Thyroid gland (tissue), 4 donors: ENCODE measurements around the gene SPARCL1. TPM values are rescaled to one million over a fixed set of nuclear protein-coding genes. Genes with fewer than 3 reads are reported as not detected.
A peak's percentile ranks its signal among the peaks of the same experiment; 100 is the strongest.

Experiments used
- DNase-seq, 2 donors: peaks; one replicate each; pipeline ENCODE4 v3.0.0-alpha.2; 2019
- H3K27ac ChIP-seq, 3 donors: fragments of 200-600 bp; sonication (generic); 1 replicate in 2 of 3; 2 replicates in 1 of 3; pipeline ENCODE4 v1.5.1; 2016 to 2019; ENCODE audit warnings: mild to moderate bottlenecking in 1 of 3, moderate library complexity in 1 of 3
- H3K27me3 ChIP-seq: fragments of 200-600 bp; sonication (generic); one replicate; pipeline ENCODE4 v1.5.1; 2019
- H3K36me3 ChIP-seq, 2 donors: fragments of 200-600 bp; sonication (generic); one replicate each; pipeline ENCODE4 v1.5.1; 2016 to 2019
- H3K4me1 ChIP-seq, 2 donors: fragments of 200-600 bp; sonication (generic); one replicate each; pipeline ENCODE4 v1.5.1; 2017 to 2019
- H3K4me3 ChIP-seq, 3 donors: fragments of 200-600 bp; sonication (generic); replicated peaks in 1 of 3; 1 replicate in 2 of 3; 2 replicates in 1 of 3; pipeline ENCODE4 v1.5.1; 2016; ENCODE audit warnings: mild to moderate bottlenecking in 1 of 3
- H3K9me3 ChIP-seq: fragments of 200-600 bp; sonication (generic); one replicate; pipeline ENCODE4 v1.5.1; 2017
- POLR2A ChIP-seq, 2 donors: fragments of 450-650 bp; IDR thresholded peaks; one replicate each; pipeline ENCODE4 v1.6.1; 2017; ENCODE audit warnings: antibody characterized with exemption in 2 of 2, mild to moderate bottlenecking in 2 of 2, moderate library complexity in 1 of 2
- WGBS, 2 donors: methylation state at CpG; one replicate each; pipeline ENCODE4 v1.1.5; 2017; 5-methylcytosine and 5-hydroxymethylcytosine counted together
- intact Hi-C: fragments of 100-400 bp; cut with DNase I; formaldehyde crosslinking; loops from one replicate; pipeline ENCODE4 v1.15.1; 2023
- total RNA-seq, 4 donors: library from RNA; depleted of rRNA; stranded (reverse); fragments of >200 nt; gene quantifications; one replicate each; pipeline ENCODE4 v1.2.3, GENCODE V29; 2016
- TF ChIP-seq, protein P1 (sequence below), 6 experiments: fragments of 200-600 bp in 3 of 6; fragments of 450-650 bp in 3 of 6; sonication (generic) in 3 of 6; IDR thresholded peaks; one replicate each; pipeline ENCODE4 v1.5.1; 2016 to 2019; ENCODE audit warnings: antibody characterized with exemption in 6 of 6, mild to moderate bottlenecking in 2 of 6, inconsistent platforms in 1 of 6, moderate library complexity in 1 of 6

Gene SPARCL1
- total RNA-seq, 4 donors from 2014 or later = 234 to 569 (median 391) TPM

GRCh38 chr4:87481377-87481776, 47.8 kb downstream of the SPARCL1 start:
- intact Hi-C loops = no loop called here
- no peak overlapping the region for H3K4me3 ChIP-seq
- H3K9me3 ChIP-seq = no peaks in the 10 kb centered on the region
- H3K36me3 ChIP-seq = no peaks in the 10 kb centered on the region
- H3K4me1 ChIP-seq = peaks cover 0 to 4% of the 10 kb centered on the region in 2 donors
- TF ChIP-seq, protein P1, sequence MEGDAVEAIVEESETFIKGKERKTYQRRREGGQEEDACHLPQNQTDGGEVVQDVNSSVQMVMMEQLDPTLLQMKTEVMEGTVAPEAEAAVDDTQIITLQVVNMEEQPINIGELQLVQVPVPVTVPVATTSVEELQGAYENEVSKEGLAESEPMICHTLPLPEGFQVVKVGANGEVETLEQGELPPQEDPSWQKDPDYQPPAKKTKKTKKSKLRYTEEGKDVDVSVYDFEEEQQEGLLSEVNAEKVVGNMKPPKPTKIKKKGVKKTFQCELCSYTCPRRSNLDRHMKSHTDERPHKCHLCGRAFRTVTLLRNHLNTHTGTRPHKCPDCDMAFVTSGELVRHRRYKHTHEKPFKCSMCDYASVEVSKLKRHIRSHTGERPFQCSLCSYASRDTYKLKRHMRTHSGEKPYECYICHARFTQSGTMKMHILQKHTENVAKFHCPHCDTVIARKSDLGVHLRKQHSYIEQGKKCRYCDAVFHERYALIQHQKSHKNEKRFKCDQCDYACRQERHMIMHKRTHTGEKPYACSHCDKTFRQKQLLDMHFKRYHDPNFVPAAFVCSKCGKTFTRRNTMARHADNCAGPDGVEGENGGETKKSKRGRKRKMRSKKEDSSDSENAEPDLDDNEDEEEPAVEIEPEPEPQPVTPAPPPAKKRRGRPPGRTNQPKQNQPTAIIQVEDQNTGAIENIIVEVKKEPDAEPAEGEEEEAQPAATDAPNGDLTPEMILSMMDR (IDR thresholded peaks at IDR 0.05) = no peak
- H3K27me3 ChIP-seq = no peaks in the 10 kb centered on the region
- DNase-seq = no peak
- no peak overlapping the region for H3K27ac ChIP-seq

- intact Hi-C loops = no loop called here
- WGBS, 2 donors = 86 to 87% methylated on average over 1 of the region's 1 CpG
- no peaks in the 10 kb centered on the region for H3K9me3 ChIP-seq
- no peaks in the 10 kb centered on the region for H3K27me3 ChIP-seq
- DNase-seq = no peak
- no peak for TF ChIP-seq POLR2A (IDR thresholded peaks at IDR 0.05)
- TF ChIP-seq, protein P1 (IDR thresholded peaks at IDR 0.05) = no peak
- peaks cover 0 to 4% of the 10 kb centered on the region in 2 donors for H3K4me1 ChIP-seq
- no peak overlapping the region for H3K27ac ChIP-seq
- H3K36me3 ChIP-seq = no peaks in the 10 kb centered on the region
- no peak overlapping the region for H3K4me3 ChIP-seq
These were observed 50.4 kb downstream of the SPARCL1 start for GRCh38 chr4:87478732-87479250.

GRCh38 chr4:87476934-87477333, 52.2 kb downstream of the SPARCL1 start:
- Histone ChIP-seq H3K27me3 (no peaks in the 10 kb centered on the region), H3K4me3 (no peak overlapping the region), H3K9me3 (no peaks in the 10 kb centered on the region), H3K36me3 (no peaks in the 10 kb centered on the region), H3K27ac (no peak overlapping the region), H3K4me1 (no peaks in the 10 kb centered on the region)
- TF ChIP-seq, protein P1 (IDR thresholded peaks at IDR 0.05) = no peak
- no peak for TF ChIP-seq POLR2A (IDR thresholded peaks at IDR 0.05)
- DNase-seq = no peak
- intact Hi-C loops = no loop called here
- 80 to 90% methylated on average over 3 of the region's 3 CpGs for WGBS, 2 donors

- TF ChIP-seq POLR2A (IDR thresholded peaks at IDR 0.05) = no peak
- TF ChIP-seq, protein P1 (IDR thresholded peaks at IDR 0.05) = no peak
- H3K36me3 ChIP-seq = no peaks in the 10 kb centered on the region
- no peaks in the 10 kb centered on the region for H3K4me1 ChIP-seq
- WGBS, 2 donors = 91 to 93% methylated on average over 6 of the region's 6 CpGs
- H3K4me3 ChIP-seq = no peak overlapping the region
- no peaks in the 10 kb centered on the region for H3K27me3 ChIP-seq
- no peaks in the 10 kb centered on the region for H3K9me3 ChIP-seq
- H3K27ac ChIP-seq = no peak overlapping the region
- no peak for DNase-seq
- intact Hi-C loops = loop anchor here (5.0 kb wide), 1 partner anchor 92 kb away; no protein-coding TSS in a partner anchor
These were observed 59.8 kb downstream of the SPARCL1 start for GRCh38 chr4:87469390-87469789.

DNA sequence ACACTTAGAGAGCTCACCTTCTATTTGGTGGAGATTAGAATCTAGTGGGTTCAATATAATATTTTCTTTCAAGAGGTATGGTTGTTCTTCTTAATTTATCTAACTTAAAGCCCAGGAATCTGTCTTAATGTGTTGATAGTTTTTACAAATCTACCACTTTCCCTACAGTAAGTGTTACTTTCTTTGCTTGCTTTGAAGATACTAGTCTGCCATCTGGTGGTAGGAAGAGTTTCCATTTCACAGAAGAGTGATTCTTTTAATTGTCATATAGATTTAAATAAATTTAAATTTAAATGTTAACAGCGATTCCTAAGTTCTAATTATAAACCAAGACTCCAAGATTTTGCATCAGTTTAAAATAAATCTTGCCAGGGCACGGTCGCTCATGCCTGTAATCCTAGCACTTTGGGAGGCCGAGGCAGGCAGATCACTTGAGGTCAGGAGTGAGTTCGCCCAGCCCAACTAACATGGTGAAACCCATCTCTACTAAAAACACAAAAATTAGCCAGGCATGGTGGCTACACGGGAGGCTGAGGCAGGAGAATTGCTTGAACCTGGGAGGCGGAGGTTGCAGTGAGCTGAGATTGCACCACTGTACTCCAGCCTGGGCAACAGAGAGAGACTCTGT, 63.3 kb downstream of the SPARCL1 start:
- Histone ChIP-seq H3K4me1 (no peaks in the 10 kb centered on the region), H3K27me3 (no peaks in the 10 kb centered on the region), H3K9me3 (no peaks in the 10 kb centered on the region), H3K36me3 (no peaks in the 10 kb centered on the region), H3K4me3 (no peak overlapping the region), H3K27ac (no peak overlapping the region)
- DNase-seq = peak in 1 of 2 donors; percentile 3
- intact Hi-C loops = loop anchor here (5.0 kb wide), 1 partner anchor 89 kb away; no protein-coding TSS in a partner anchor
- no peak for TF ChIP-seq POLR2A (IDR thresholded peaks at IDR 0.05)
- TF ChIP-seq, protein P1 (IDR thresholded peaks at IDR 0.05) = peak; percentile 17 to 78 (median 50)
- 38 to 42% methylated on average over 7 of the region's 7 CpGs for WGBS, 2 donors
